HCT116 (cell line): Measurements from ENCODE around the gene PRKAG2. TPM values are rescaled to one million over a fixed set of nuclear protein-coding genes. Genes with fewer than 3 reads are reported as not detected.

Experiments used
- ATAC-seq: fragments of 200-7000 bp; cut with Tn5 transposase; 2 replicates; pipeline ENCODE4 v1.9.1; 2020; ENCODE audit warnings: mild to moderate bottlenecking, moderate library complexity
- BruUV-seq: library from RNA; stranded (reverse); fragments of 400-500 nt; replicated peaks from 2 replicates; lab custom pipeline; 2021; lab: Mats Ljungman, UMichigan
- CTCF ChIA-PET: fragments of 300-600 bp; sonication (Branson Sonifier 250); formaldehyde crosslinking; loops from one replicate; lab custom pipeline; 2021; ENCODE audit warnings: antibody characterized with exemption; lab: Charles Lee
- POLR2A ChIA-PET: fragments of 300-600, 350-600 bp; sonication (Branson Sonifier 250); formaldehyde crosslinking; loops from one replicate; lab custom pipeline; 2021; ENCODE audit warnings: antibody characterized with exemption; lab: Charles Lee
- RAD21 ChIA-PET, 2 experiments: fragments of 300-600 bp; sonication (Branson Sonifier 250); formaldehyde crosslinking; loops; one replicate each; lab custom pipeline; 2023; ENCODE audit warnings: low total read pairs in 2 of 2; ENCODE audit not compliant: uncharacterized antibody in 2 of 2, unreplicated experiment in 2 of 2, low non-redundant PET in 1 of 2; lab: Charles Lee
- DNase-seq: peaks from one replicate; pipeline ENCODE4 v3.0.0-alpha.2; 2010; ENCODE audit warnings: low read depth, low spot score
- H2AFZ ChIP-seq: fragments of 200-600 bp; shearing (Covaris generic), sonication (generic); 2 replicates; pipeline ENCODE4 v1.6.1; 2017; ENCODE audit warnings: low read depth, mixed run types, mixed read lengths, antibody characterized with exemption, low read length; ENCODE audit not compliant: poor library complexity, severe bottlenecking
- H3K27ac ChIP-seq: 2 replicates; pipeline ENCODE4 v1.5.1; 2012; ENCODE audit warnings: low read depth, low read length
- H3K27me3 ChIP-seq: fragments of 200-600 bp; sonication (generic); 2 replicates; pipeline ENCODE4 v1.6.1; 2016; ENCODE audit warnings: mixed run types, low read length, mixed read lengths; ENCODE audit not compliant: insufficient read depth
- H3K36me3 ChIP-seq, 2 experiments: fragments of 200-500 bp in 1 of 2; fragments of 200-600 bp in 1 of 2; sonication (Bioruptor generic) in 1 of 2; sonication (generic) in 1 of 2; 2 replicates each; pipeline versions ENCODE4 v1.5.1 to v1.6.1; 2014 to 2016; ENCODE audit warnings: low read length in 2 of 2, inconsistent platforms in 1 of 2, mixed read lengths in 1 of 2, mixed run types in 1 of 2; ENCODE audit not compliant: insufficient read depth in 2 of 2, control insufficient read depth in 1 of 2
- H3K4me1 ChIP-seq, 2 experiments: fragments of 200-600 bp in 1 of 2; sonication (generic) in 1 of 2; 2 replicates each; pipeline versions ENCODE4 v1.5.1 to v1.6.1; 2012 to 2017; ENCODE audit warnings: low read length in 2 of 2, inconsistent platforms in 1 of 2, mild to moderate bottlenecking in 1 of 2, mixed read lengths in 1 of 2, mixed run types in 1 of 2, moderate library complexity in 1 of 2; ENCODE audit not compliant: insufficient read depth in 2 of 2, control insufficient read depth in 1 of 2
- H3K4me2 ChIP-seq: fragments of 200-600 bp; sonication (generic); 2 replicates; pipeline ENCODE4 v1.6.1; 2017; ENCODE audit warnings: mixed run types, low read length, mixed read lengths
- H3K4me3 ChIP-seq, 2 experiments: fragments of 200-600 bp in 1 of 2; sonication (generic) in 1 of 2; replicated peaks in 1 of 2; 2 replicates each; pipeline ENCODE4 v1.5.1; 2011 to 2016; ENCODE audit warnings: low read length in 2 of 2, control low read depth in 1 of 2, low read depth in 1 of 2, mild to moderate bottlenecking in 1 of 2, mixed read lengths in 1 of 2, mixed run types in 1 of 2
- H3K79me2 ChIP-seq: fragments of 200-600 bp; sonication (generic); 2 replicates; pipeline ENCODE4 v1.6.1; 2017; ENCODE audit warnings: mild to moderate bottlenecking, mixed run types, low read length, moderate library complexity, mixed read lengths; ENCODE audit not compliant: insufficient read depth
- H3K9ac ChIP-seq: fragments of 200-600 bp; sonication (generic); 2 replicates; pipeline ENCODE4 v1.6.1; 2016; ENCODE audit warnings: low read length, mixed read lengths
- H3K9me2 ChIP-seq: fragments of 200-600 bp; sonication (generic), shearing (Covaris generic); 2 replicates; pipeline ENCODE4 v1.6.1; 2017; ENCODE audit warnings: mixed run types, mild to moderate bottlenecking, moderate library complexity; ENCODE audit not compliant: insufficient read depth
- H3K9me3 ChIP-seq, 2 experiments: fragments of 200-500 bp in 1 of 2; fragments of 200-600 bp in 1 of 2; sonication (Bioruptor generic) in 1 of 2; sonication (generic) in 1 of 2; 2 replicates each; pipeline ENCODE4 v1.6.1; 2014 to 2017; ENCODE audit warnings: low read length in 2 of 2, mixed read lengths in 2 of 2, inconsistent platforms in 1 of 2, low read depth in 1 of 2, mild to moderate bottlenecking in 1 of 2, mixed run types in 1 of 2, moderate library complexity in 1 of 2; ENCODE audit not compliant: control insufficient read depth in 1 of 2, insufficient read depth in 1 of 2
- H4K20me1 ChIP-seq: fragments of 200-600 bp; sonication (generic), shearing (Covaris generic); 2 replicates; pipeline ENCODE4 v1.6.1; 2017; ENCODE audit warnings: mixed run types, mild to moderate bottlenecking, moderate library complexity; ENCODE audit not compliant: insufficient read depth
- CBX3 ChIP-seq: IDR thresholded peaks from 2 replicates; pipeline ENCODE4 v1.6.1; 2012; ENCODE audit warnings: low read depth
- CEBPB ChIP-seq: IDR thresholded peaks from 2 replicates; pipeline ENCODE4 v1.6.1; 2012; ENCODE audit warnings: low read depth
- ELF1 ChIP-seq: IDR thresholded peaks from 2 replicates; pipeline ENCODE4 v1.6.1; 2012; ENCODE audit warnings: low read depth, borderline replicate concordance
- EZH2 ChIP-seq: fragments of 200-600 bp; sonication (generic); IDR thresholded peaks from 2 replicates; pipeline ENCODE4 v1.6.1; 2017; ENCODE audit warnings: antibody characterized with exemption, mixed run types
- EZH2phosphoT487 ChIP-seq: fragments of 200-600 bp; IDR thresholded peaks from 2 replicates; pipeline ENCODE4 v1.6.1; 2018; ENCODE audit warnings: antibody characterized with exemption, borderline replicate concordance
- FOSL1 ChIP-seq: IDR thresholded peaks from 2 replicates; pipeline ENCODE4 v1.6.1; 2012; ENCODE audit warnings: low read depth
- JUND ChIP-seq: IDR thresholded peaks from 2 replicates; pipeline ENCODE4 v1.6.1; 2012
- RAD21 ChIP-seq: IDR thresholded peaks from 2 replicates; pipeline ENCODE4 v1.6.1; 2012; ENCODE audit warnings: low read depth, mild to moderate bottlenecking
- SIN3A ChIP-seq: IDR thresholded peaks from 2 replicates; pipeline ENCODE4 v1.6.1; 2012; ENCODE audit warnings: low read depth
- SP1 ChIP-seq: IDR thresholded peaks from 2 replicates; pipeline ENCODE4 v1.6.1; 2012; ENCODE audit warnings: low read depth
- YY1 ChIP-seq: IDR thresholded peaks from 2 replicates; pipeline ENCODE4 v1.6.1; 2011; ENCODE audit warnings: low read length, low read depth, moderate library complexity, mild to moderate bottlenecking; ENCODE audit not compliant: insufficient replicate concordance; ENCODE audit errors: extremely low read depth
- ZBTB33 ChIP-seq: IDR thresholded peaks from 2 replicates; pipeline ENCODE4 v1.6.1; 2011; ENCODE audit warnings: mild to moderate bottlenecking, low read length, moderate library complexity; ENCODE audit not compliant: insufficient replicate concordance; ENCODE audit errors: extremely low read depth
- ZFX ChIP-seq: fragments of 450-650 bp; IDR thresholded peaks from 2 replicates; pipeline ENCODE4 v1.6.1; 2017
- ZNF274 ChIP-seq: fragments of 200-500 bp; sonication (Bioruptor generic); IDR thresholded peaks from 2 replicates; pipeline ENCODE4 v1.6.1; 2014; ENCODE audit warnings: mild to moderate bottlenecking, low read depth, low read length, inconsistent platforms
- intact Hi-C: fragments of 100-400 bp; cut with micrococcal nuclease; formaldehyde crosslinking; loops from 2 replicates; pipeline ENCODE4 v1.10.0; 2022
- total RNA-seq: library from RNA; stranded (reverse); gene quantifications from one replicate; pipeline ENCODE4 v1.2.1, GENCODE V29; 2021; ENCODE audit not compliant: unreplicated experiment
- TF ChIP-seq, protein P1 (sequence below): IDR thresholded peaks from 2 replicates; pipeline ENCODE4 v1.6.1; 2012
- TF ChIP-seq, protein P2 (sequence below), 3 experiments: fragments of 200-600 bp in 1 of 3; sonication (generic) in 1 of 3; IDR thresholded peaks in 2 of 3; conservative IDR thresholded peaks in 1 of 3; 2 replicates each; pipeline ENCODE4 v1.5.1; 2012 to 2017; ENCODE audit warnings: low read depth in 2 of 3, low read length in 2 of 3, antibody characterized with exemption in 1 of 3, borderline replicate concordance in 1 of 3, control low read depth in 1 of 3, mild to moderate bottlenecking in 1 of 3, mixed read lengths in 1 of 3, mixed run types in 1 of 3, moderate library complexity in 1 of 3; ENCODE audit not compliant: insufficient read depth in 1 of 3
- TF ChIP-seq, protein P3 (sequence below): IDR thresholded peaks from 2 replicates; pipeline ENCODE4 v1.6.1; 2012

The PRKAG2 gene
- total RNA-seq, 1 experiment from 2014 or later = 23.6 TPM

GRCh38 chr7:151707105-151707469 lies 169.8 kb downstream of the PRKAG2 start (continued):
- no peak for TF ChIP-seq YY1
- TF ChIP-seq ZFX = no peak
- TF ChIP-seq ZBTB33 = no peak
- TF ChIP-seq SIN3A = no peak
- TF ChIP-seq RAD21 = no peak
- no peak for TF ChIP-seq EZH2phosphoT487
- TF ChIP-seq FOSL1 = no peak

GRCh38 chr7:151706277-151707104 lies 170.4 kb downstream of the PRKAG2 start:
- ATAC-seq = no peak
- BruUV-seq = no TSS peak
- Histone ChIP-seq H3K27ac (no peak overlapping the region), H2AFZ (no peak overlapping the region), H3K4me2 (peak overlapping the region; percentile 73), H3K27me3 (no peaks in the 10 kb centered on the region), H3K9ac (0 out of 2 replicates have a peak overlapping the region, but pooled peaks have one; percentile 19), H3K4me1 (peaks cover 5 to 17% of the 10 kb centered on the region in 2 experiments; a peak in 3 of 4 replicates), H3K36me3 (no peaks in the 10 kb centered on the region), H3K79me2 (no peaks in the 10 kb centered on the region), H3K4me3 (no peak overlapping the region), H4K20me1 (no peaks in the 10 kb centered on the region), H3K9me2 (no peaks in the 10 kb centered on the region), H3K9me3 (no peaks in the 10 kb centered on the region)
- ChIA-PET CTCF (interaction anchor here (0.9 kb wide), 1 partner anchor 10 kb away, joined by 3 read pairs; no protein-coding TSS in a partner anchor), RAD21 (no interaction called here), POLR2A (no interaction called here)
- DNase-seq = no peak
- intact Hi-C loops = no loop called here
- no peak for TF ChIP-seq SIN3A
- TF ChIP-seq, protein P1, sequence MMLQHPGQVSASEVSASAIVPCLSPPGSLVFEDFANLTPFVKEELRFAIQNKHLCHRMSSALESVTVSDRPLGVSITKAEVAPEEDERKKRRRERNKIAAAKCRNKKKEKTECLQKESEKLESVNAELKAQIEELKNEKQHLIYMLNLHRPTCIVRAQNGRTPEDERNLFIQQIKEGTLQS = no peak
- no peak for TF ChIP-seq EZH2
- TF ChIP-seq ZNF274 = no peak
- TF ChIP-seq YY1 = no peak
- no peak for TF ChIP-seq CEBPB
- no peak for TF ChIP-seq SP1
- TF ChIP-seq, protein P2, sequence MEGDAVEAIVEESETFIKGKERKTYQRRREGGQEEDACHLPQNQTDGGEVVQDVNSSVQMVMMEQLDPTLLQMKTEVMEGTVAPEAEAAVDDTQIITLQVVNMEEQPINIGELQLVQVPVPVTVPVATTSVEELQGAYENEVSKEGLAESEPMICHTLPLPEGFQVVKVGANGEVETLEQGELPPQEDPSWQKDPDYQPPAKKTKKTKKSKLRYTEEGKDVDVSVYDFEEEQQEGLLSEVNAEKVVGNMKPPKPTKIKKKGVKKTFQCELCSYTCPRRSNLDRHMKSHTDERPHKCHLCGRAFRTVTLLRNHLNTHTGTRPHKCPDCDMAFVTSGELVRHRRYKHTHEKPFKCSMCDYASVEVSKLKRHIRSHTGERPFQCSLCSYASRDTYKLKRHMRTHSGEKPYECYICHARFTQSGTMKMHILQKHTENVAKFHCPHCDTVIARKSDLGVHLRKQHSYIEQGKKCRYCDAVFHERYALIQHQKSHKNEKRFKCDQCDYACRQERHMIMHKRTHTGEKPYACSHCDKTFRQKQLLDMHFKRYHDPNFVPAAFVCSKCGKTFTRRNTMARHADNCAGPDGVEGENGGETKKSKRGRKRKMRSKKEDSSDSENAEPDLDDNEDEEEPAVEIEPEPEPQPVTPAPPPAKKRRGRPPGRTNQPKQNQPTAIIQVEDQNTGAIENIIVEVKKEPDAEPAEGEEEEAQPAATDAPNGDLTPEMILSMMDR (IDR thresholded peaks at IDR 0.05 in 2 of 3, conservative IDR thresholded peaks at IDR 0.05 in 1 of 3; ENCODE audit: borderline replicate concordance in 1 of 3, insufficient read depth in 1 of 3, low read depth in 2 of 3, low read length in 2 of 3) = no peak
- TF ChIP-seq, protein P3, sequence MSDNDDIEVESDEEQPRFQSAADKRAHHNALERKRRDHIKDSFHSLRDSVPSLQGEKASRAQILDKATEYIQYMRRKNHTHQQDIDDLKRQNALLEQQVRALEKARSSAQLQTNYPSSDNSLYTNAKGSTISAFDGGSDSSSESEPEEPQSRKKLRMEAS = no peak
- TF ChIP-seq ELF1 = no peak
- TF ChIP-seq JUND = no peak
- TF ChIP-seq CBX3 = no peak
- no peak for TF ChIP-seq ZBTB33
- TF ChIP-seq RAD21 = no peak
